Ishikawa (cell line): ENCODE data around the gene GAS5.

ENCODE experiments used
- EP300 ChIP-seq: IDR thresholded peaks from 2 replicates; pipeline ENCODE4 v1.6.1; 2012; ENCODE audit warnings: borderline replicate concordance
- TAF1 ChIP-seq: IDR thresholded peaks from 2 replicates; pipeline ENCODE4 v1.6.1; 2012; ENCODE audit warnings: low read depth, mild to moderate bottlenecking

DNA sequence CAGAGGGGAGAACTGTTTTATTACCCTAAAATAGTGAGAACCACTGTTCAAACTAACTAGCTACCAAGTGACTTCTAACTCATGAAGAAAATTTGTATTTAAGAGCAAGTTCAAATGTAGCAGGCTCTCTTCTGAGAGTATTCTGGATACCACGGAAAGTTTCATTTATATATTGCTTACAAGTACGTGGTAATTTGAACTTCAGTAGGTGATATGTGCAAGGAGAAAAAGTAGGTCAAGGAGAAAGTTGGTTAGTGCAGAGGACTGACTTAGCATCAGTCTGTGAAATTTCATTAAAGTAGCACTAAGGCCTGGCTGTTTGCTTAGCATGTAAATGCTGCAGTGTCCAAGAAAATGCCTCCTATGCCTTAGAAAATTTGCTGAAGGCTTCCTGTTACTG lies 32.6 kb upstream of the GAS5 start:
- TF ChIP-seq EP300 = no peak
- no peak for TF ChIP-seq TAF1
